Right atrium auricular region (tissue), 2 donors: ENCODE measurements around the gene TMSB4X. TPM values are rescaled to one million over a fixed set of nuclear protein-coding genes. Genes with fewer than 3 reads are reported as not detected.
A peak's percentile ranks its signal among the peaks of the same experiment; 100 is the strongest.
"Not testable (repeated sequence)": the region's sequence is repeated elsewhere in the genome, so short reads cannot be mapped to it uniquely, and the experiment has no call there.

Experiments
- DNase-seq: peaks from one replicate; pipeline ENCODE4 v3.0.0-alpha.2; 2019; ENCODE audit warnings: low spot score
- H3K27ac ChIP-seq, 2 donors: fragments of 200-600 bp; sonication (generic); 1 replicate in 1 of 2; 2 replicates in 1 of 2; pipeline ENCODE4 v1.5.1; 2016 to 2019
- H3K27me3 ChIP-seq, 2 donors: fragments of 200-600 bp; sonication (generic); one replicate each; pipeline versions ENCODE4 v1.5.1 to v1.6.0; 2017 to 2019
- H3K36me3 ChIP-seq: fragments of 200-600 bp; sonication (generic); one replicate; pipeline ENCODE4 v1.5.1; 2016
- H3K4me1 ChIP-seq, 2 donors: fragments of 200-600 bp; sonication (generic); one replicate each; pipeline versions ENCODE4 v1.5.1 to v1.6.0; 2017 to 2019
- H3K4me3 ChIP-seq, 2 donors: fragments of 200-600 bp; sonication (generic); 1 replicate in 1 of 2; 2 replicates in 1 of 2; pipeline ENCODE4 v1.5.1; 2017 to 2019; ENCODE audit warnings: mild to moderate bottlenecking in 1 of 2, moderate library complexity in 1 of 2
- H3K9me3 ChIP-seq, 2 donors: fragments of 200-600 bp; sonication (generic); one replicate each; pipeline ENCODE4 v1.5.1; 2019
- CTCF ChIP-seq, 2 donors: fragments of 200-600 bp; sonication (generic); IDR thresholded peaks; one replicate each; pipeline ENCODE4 v1.5.1; 2019; ENCODE audit warnings: antibody characterized with exemption in 2 of 2
- total RNA-seq, 2 donors: library from RNA; depleted of rRNA; stranded (reverse); fragments of >200 nt; gene quantifications; one replicate each; pipeline ENCODE4 v1.1.0, GENCODE V29; 2016

The TMSB4X gene
- total RNA-seq, 2 donors from 2014 or later = 1,780 to 2,397 TPM

- peaks cover 0 to 14% of the 10 kb centered on the region in 2 donors for H3K4me1 ChIP-seq
- no peaks in the 10 kb centered on the region for H3K36me3 ChIP-seq
- no peaks in the 10 kb centered on the region for H3K27me3 ChIP-seq
- no peak for TF ChIP-seq CTCF (IDR thresholded peaks at IDR 0.05)
- no peak for DNase-seq
- peak overlapping the region; percentile 55 for H3K27ac ChIP-seq
- H3K4me3 ChIP-seq = no peak overlapping the region
- no peaks in the 10 kb centered on the region for H3K9me3 ChIP-seq
Observed at GRCh38 chrX:12956704-12957534, 18.0 kb upstream of the TMSB4X start.

DNA sequence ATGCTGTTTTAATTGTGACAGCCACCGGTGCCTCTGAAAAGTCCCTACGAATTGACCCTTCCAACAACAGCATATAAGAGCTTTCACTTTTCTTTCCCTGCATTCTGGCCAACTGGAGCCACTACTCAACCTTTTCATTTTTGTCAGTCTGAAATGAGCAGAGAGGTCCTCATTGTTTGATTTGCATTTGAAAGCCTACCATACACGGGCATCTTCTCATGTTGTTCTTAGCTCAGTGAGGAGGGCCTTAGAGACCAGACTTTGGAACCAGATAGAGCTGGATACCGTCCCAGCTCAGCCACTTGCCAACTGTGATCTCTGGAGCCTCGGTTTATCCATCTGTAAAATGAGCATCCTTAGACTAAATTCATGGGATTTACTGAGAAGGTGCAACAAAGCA, 16.9 kb upstream of the TMSB4X start:
- TF ChIP-seq CTCF (IDR thresholded peaks at IDR 0.05) = no peak
- no peak for DNase-seq
- Histone ChIP-seq H3K27me3 (no peaks in the 10 kb centered on the region), H3K9me3 (no peaks in the 10 kb centered on the region), H3K27ac (no peak overlapping the region), H3K4me1 (peaks cover 0 to 14% of the 10 kb centered on the region in 2 donors), H3K4me3 (no peak overlapping the region), H3K36me3 (no peaks in the 10 kb centered on the region)

DNA sequence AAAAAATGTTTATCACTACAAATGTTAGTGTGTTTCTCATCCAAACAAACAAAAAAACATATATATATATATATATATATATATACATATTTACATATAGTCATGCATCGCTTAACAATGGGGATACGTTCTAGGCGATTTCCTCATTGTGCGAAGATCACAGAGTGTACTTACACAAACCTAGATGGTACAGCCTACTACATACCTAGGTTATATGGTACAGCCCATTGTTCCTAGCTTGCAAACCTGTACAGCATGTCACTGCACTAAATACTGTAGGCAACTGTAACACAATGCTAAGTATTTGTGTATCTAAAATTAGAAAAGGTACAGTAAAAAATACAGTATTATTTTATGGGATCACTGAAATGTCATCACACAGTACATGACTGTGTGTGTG, 16.4 kb upstream of the TMSB4X start:
- no peak overlapping the region for H3K27ac ChIP-seq
- H3K36me3 ChIP-seq = no peaks in the 10 kb centered on the region
- no peak for DNase-seq
- H3K9me3 ChIP-seq = no peaks in the 10 kb centered on the region
- no peak overlapping the region for H3K4me3 ChIP-seq
- no peaks in the 10 kb centered on the region for H3K27me3 ChIP-seq
- TF ChIP-seq CTCF (IDR thresholded peaks at IDR 0.05) = no peak
- H3K4me1 ChIP-seq = peaks cover 0 to 14% of the 10 kb centered on the region in 2 donors

DNA sequence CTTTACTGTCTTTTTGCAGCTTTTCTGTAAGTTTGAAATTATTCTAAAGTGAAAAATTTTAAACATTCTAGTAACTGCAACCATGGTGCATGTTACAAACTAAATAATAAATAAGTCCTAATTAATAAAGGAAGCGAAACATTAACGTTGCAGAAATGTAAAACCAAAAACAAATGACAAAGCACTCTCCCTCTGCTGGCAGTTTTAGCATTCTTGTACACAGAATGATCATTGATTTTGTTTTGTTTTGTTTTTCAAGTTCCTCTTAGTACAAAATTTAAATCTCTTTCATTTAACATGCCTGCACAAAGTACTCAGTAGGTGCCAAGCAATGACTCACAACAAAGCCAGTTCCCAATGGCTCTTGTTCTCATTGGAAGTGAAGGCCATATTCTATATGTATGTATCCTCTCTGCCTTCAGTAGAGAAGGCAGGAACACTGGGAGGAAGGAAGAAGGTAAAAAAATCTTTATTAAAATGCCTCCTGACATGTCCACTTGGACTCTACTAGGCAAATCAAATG, 13.7 kb upstream of the TMSB4X start:
- DNase-seq = no peak
- H3K27me3 ChIP-seq = no peaks in the 10 kb centered on the region
- no peaks in the 10 kb centered on the region for H3K36me3 ChIP-seq
- no peaks in the 10 kb centered on the region for H3K9me3 ChIP-seq
- H3K27ac ChIP-seq = no peak overlapping the region
- TF ChIP-seq CTCF (IDR thresholded peaks at IDR 0.05) = no peak
- peaks cover 0 to 8% of the 10 kb centered on the region in 2 donors for H3K4me1 ChIP-seq
- no peak overlapping the region for H3K4me3 ChIP-seq

DNA sequence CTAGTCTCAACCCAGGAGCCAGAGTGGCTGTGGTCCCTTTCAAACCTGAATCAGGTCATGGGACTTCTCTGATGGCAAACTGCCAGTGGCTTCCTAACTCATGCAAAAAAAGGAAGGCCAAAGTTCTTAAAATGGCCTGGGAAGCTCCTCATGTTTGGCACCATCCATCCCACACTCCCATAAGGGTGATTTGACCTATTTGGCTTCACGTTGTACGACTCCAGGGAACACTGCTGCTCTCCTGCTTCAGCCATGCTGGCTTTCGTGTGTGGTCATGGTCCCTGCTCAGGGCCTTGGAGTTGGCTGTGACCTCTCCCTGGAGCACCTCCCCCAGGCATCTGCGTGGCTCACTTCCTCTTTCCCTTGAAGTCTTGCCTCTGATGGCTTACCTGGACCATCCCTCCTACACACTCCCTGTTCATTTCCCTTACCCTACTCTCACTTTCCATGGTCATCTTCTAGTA, 12.8 kb upstream of the TMSB4X start:
- no peak for TF ChIP-seq CTCF (IDR thresholded peaks at IDR 0.05)
- no peak for DNase-seq
- no peaks in the 10 kb centered on the region for H3K9me3 ChIP-seq
- H3K4me1 ChIP-seq = peaks cover 0 to under 1% of the 10 kb centered on the region in 2 donors
- no peak overlapping the region for H3K4me3 ChIP-seq
- no peak overlapping the region for H3K27ac ChIP-seq
- no peaks in the 10 kb centered on the region for H3K27me3 ChIP-seq
- H3K36me3 ChIP-seq = no peaks in the 10 kb centered on the region

DNA sequence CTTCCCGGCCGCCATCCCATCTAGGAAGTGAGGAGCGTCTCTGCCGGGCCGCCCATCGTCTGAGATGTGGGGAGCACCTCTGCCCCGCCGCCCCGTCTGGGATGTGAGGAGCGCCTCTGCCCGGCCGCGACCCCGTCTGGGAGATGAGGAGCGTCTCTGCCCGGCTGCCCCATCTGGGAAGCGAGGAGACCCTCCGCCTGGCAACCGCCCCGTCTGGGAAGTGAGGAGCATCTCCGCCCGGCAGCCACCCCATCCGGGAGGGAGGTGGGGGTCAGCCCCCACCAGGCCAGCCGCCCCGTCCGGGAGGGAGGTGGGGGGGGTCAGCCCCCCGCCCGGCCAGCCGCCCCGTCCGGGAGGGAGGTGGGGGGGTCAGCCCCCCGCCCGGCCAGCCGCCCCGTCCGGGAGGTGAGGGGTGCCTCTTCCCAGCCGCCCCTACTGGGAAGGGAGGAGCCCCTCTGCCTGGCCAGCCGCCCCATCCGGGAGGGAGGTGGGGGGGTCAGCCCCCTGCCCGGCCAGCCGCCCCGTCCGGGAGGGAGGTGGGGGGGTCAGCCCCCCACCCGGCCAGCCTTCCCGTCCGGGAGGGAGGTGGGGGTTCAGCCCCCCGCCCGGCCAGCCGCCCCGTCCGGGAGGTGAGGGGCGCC, 11.6 kb upstream of the TMSB4X start:
- not testable (repeated sequence) for DNase-seq, H3K27me3 ChIP-seq, H3K4me3 ChIP-seq, H3K4me1 ChIP-seq, H3K27ac ChIP-seq, H3K9me3 ChIP-seq, H3K36me3 ChIP-seq
